ENCODE results near the gene EPN2. TPM values are rescaled to one million over a fixed set of nuclear protein-coding genes. Genes with fewer than 3 reads are reported as not detected.

EPN2 gene
- total RNA-seq, 4 donors from 2014 or later, result 20.4 to 39.0 (median 31.6) TPM

DNA sequence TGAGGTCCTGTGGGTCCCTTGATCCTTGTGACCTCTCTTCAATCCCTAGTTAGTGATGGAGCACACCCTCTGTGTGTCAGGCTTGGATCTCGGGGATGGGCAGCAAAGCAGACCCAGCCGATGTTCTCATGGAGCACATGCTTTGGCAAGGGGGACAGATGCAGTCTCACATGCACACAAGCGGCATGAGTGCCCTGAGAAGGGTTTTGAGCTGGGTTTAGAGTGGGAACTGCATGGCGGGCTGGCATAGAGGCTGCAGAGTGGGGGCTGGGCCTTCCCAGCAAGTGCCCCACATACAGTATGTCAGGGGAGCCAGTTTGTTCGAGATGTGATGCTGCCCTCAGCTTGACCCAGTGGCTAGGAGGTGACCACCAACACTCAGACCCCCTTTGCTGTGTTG, 83.7 kb downstream of the EPN2 start:
- TF ChIP-seq, protein P1, sequence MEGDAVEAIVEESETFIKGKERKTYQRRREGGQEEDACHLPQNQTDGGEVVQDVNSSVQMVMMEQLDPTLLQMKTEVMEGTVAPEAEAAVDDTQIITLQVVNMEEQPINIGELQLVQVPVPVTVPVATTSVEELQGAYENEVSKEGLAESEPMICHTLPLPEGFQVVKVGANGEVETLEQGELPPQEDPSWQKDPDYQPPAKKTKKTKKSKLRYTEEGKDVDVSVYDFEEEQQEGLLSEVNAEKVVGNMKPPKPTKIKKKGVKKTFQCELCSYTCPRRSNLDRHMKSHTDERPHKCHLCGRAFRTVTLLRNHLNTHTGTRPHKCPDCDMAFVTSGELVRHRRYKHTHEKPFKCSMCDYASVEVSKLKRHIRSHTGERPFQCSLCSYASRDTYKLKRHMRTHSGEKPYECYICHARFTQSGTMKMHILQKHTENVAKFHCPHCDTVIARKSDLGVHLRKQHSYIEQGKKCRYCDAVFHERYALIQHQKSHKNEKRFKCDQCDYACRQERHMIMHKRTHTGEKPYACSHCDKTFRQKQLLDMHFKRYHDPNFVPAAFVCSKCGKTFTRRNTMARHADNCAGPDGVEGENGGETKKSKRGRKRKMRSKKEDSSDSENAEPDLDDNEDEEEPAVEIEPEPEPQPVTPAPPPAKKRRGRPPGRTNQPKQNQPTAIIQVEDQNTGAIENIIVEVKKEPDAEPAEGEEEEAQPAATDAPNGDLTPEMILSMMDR (IDR thresholded peaks at IDR 0.05; ENCODE audit: low read depth), result no peak

DNA sequence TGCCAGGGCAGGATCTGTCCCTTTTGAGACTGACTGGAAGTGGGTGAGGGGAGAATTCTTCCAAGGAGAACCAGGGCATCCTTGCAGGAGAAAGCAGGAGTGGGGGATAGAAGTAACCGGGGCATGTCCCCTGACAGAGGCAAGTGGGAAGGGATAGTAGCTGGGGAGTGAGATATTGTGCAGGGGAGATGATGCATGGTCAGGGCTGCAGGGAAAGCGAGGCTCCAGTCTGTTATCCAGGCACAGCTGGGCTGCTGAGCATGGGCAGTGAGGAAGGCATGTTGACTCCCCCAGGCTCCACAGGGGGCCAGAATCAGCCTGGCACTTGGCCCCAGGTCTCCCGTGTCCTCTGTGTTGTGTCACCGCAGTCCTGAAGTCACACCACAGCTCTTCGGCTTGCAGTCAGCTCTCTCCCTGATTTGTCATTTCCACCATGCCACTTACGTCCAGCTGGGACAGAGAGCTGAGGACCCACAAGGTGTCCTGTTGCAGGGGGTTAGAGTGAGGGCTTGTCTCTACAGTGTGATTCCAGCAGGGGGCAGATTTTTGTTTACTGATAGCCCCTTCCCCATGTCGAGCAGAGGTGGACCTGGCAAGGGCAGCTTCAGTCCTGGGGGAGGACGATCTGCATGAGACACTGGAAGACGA, 84.4 kb downstream of the EPN2 start:
- TF ChIP-seq, protein P1 (IDR thresholded peaks at IDR 0.05; ENCODE audit: low read depth), result no peak

DNA sequence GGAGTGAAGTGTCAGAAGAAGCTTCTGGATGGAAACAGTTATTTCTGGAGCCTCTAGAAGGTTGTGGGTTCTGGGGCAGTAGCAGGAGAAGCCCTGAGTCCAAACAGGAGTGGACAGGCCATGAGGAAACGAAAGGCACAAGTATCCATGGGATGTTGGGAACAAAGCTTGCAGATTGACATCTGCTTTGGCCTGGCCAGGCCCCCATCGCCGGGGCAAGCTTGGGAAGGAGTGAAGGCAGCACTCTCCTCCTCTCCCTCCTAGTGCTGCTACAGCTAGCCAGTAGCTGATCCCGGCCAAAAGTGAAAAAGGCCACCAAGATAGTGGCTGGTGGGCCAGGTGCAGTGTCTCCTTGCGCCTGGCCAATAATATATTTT, 85.0 kb downstream of the EPN2 start:
- TF ChIP-seq, protein P1 (IDR thresholded peaks at IDR 0.05; ENCODE audit: low read depth), result no peak

DNA sequence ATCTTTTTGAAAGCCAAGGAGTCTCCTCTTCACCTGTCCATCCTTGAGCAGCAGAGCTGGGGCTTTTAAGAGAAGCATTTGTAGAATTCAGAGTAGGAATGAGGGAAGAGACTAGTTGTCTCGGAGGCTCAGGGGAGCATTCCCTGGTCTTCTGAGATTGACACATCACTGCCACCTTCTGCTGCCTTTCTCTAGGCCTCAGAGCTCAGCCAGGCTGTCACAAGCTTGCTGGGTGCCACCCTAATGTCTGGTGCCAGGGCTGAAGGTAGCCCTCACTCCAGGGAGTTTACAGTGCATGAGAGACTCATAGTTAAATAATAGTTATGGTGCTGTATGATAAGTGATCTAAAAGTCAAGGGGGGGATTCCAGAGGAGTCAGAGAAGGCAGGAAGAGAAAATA, 85.7 kb downstream of the EPN2 start:
- TF ChIP-seq, protein P1 (IDR thresholded peaks at IDR 0.05; ENCODE audit: low read depth), result no peak

DNA sequence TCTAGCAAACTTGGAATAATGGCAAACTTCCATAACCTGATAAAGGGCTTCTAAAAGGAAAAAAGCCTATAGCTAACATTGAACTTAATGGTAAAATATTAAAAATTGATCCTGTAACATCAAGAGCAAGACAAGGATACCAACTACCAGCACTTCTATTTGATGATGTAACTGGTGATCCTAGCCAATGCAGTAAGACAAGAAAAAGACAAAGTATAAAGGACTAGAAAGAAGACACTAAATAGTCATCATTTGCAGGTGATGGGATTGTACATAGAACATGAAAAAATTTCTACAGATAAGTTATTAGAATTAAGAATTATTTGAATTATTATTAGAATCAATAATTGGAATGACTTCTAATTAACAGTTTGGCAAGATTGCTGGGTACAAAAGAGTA, 88.4 kb downstream of the EPN2 start:
- TF ChIP-seq, protein P1 (IDR thresholded peaks at IDR 0.05; ENCODE audit: low read depth), result no peak

DNA sequence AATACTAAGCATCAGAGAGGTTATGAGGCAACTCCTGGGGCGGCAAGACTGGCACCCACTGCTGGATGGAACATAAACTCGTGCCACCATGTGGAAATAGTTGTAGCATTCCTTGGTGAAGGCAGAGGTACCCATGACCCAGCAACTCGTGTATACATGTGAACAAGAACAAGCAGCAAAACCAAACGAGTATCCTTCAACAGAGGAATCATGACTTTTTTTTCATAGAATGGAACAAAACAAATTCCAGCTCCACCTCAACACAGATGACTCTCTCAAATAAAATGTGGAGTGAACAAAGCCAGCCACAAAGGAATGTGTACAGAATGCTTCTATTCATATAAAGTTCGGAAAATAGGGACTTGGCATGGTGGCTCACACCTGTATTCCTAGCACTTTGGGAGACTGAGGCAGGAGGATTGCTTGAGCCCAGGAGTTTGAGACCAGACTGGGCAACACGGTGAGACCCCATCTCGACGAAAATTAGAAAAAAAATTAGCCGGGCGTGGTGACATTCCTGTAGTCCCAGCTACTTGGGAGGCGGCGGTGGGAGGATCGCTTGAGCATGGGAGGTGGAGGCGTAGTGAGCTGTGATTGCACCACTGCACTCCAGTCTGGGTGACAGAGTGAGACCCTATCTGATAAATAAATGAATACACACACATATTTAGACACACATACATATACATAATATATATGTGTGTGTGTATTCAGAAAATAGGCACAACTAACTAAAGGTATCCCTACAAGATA, 90.0 kb downstream of the EPN2 start:
- TF ChIP-seq, protein P1 (IDR thresholded peaks at IDR 0.05; ENCODE audit: low read depth), result no peak

DNA sequence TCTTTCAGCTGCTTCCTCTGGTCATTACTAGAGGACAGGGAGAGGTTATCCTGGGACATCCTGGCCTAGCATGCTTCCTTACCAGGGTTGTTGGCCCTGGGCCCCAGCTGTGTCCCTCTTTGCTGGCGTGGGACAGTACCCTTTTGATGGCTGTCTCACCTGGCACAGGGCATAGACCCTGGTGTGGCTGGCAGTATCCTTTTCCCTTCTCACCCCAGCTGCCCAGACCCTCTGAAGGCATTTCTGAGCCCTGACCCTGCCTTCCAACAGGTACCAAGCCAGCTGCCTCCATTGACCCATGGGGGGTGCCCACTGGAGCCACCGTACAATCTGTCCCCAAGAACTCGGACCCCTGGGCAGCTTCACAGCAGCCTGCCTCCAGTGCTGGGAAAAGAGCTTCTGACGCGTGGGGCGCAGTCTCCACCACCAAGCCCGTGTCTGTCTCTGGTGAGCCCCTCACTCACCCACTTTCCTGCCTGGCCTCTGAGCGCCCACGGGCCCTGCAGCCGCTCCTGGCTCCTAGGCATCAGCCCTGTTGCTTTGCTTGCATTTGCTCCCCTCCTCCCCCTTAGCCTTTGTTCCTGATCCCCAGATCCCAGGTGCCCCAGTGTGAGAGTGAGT, 91.4 kb downstream of the EPN2 start:
- TF ChIP-seq, protein P1 (IDR thresholded peaks at IDR 0.05; ENCODE audit: low read depth), result no peak

Measured in subcutaneous adipose tissue (tissue), 4 donors.